Neural cell (in vitro differentiated cells): ENCODE results near the gene KLHL42.

Experiments used
- EP300 ChIP-seq: fragments of 450-650 bp; conservative IDR thresholded peaks from 2 replicates; pipeline ENCODE4 v1.6.1; 2014; ENCODE audit warnings: antibody characterized with exemption, mild to moderate bottlenecking, moderate library complexity; ENCODE audit not compliant: poor library complexity, severe bottlenecking
- EZH2 ChIP-seq: fragments of 200-600, 300-800 bp; shearing (Covaris generic), sonication (generic); IDR thresholded peaks from 2 replicates; pipeline ENCODE4 v1.6.1; 2014; ENCODE audit warnings: antibody characterized with exemption, low read length, borderline replicate concordance, mild to moderate bottlenecking; ENCODE audit not compliant: insufficient read depth, poor library complexity, severe bottlenecking
- POLR2AphosphoS5 ChIP-seq: IDR thresholded peaks from 2 replicates; pipeline ENCODE4 v1.6.1; 2012
- RAD21 ChIP-seq: fragments of 450-650 bp; conservative IDR thresholded peaks from 2 replicates; pipeline ENCODE4 v1.6.1; 2014; ENCODE audit warnings: antibody characterized with exemption, mild to moderate bottlenecking, moderate library complexity
- SMC3 ChIP-seq: fragments of 450-650 bp; conservative IDR thresholded peaks from 2 replicates; pipeline ENCODE4 v1.6.1; 2014; ENCODE audit warnings: antibody characterized with exemption, mild to moderate bottlenecking, moderate library complexity; ENCODE audit not compliant: poor library complexity
- TAF1 ChIP-seq: IDR thresholded peaks from 2 replicates; pipeline ENCODE4 v1.6.1; 2012; ENCODE audit warnings: low read depth
- TF ChIP-seq, protein P1 (sequence below): fragments of 450-650 bp; IDR thresholded peaks from 2 replicates; pipeline ENCODE4 v1.5.1; 2014; ENCODE audit warnings: antibody characterized with exemption, mild to moderate bottlenecking, moderate library complexity; ENCODE audit not compliant: poor library complexity, severe bottlenecking
- TF ChIP-seq, protein P2 (sequence below): IDR thresholded peaks from 2 replicates; pipeline ENCODE4 v1.6.1; 2012; ENCODE audit warnings: borderline replicate concordance

DNA sequence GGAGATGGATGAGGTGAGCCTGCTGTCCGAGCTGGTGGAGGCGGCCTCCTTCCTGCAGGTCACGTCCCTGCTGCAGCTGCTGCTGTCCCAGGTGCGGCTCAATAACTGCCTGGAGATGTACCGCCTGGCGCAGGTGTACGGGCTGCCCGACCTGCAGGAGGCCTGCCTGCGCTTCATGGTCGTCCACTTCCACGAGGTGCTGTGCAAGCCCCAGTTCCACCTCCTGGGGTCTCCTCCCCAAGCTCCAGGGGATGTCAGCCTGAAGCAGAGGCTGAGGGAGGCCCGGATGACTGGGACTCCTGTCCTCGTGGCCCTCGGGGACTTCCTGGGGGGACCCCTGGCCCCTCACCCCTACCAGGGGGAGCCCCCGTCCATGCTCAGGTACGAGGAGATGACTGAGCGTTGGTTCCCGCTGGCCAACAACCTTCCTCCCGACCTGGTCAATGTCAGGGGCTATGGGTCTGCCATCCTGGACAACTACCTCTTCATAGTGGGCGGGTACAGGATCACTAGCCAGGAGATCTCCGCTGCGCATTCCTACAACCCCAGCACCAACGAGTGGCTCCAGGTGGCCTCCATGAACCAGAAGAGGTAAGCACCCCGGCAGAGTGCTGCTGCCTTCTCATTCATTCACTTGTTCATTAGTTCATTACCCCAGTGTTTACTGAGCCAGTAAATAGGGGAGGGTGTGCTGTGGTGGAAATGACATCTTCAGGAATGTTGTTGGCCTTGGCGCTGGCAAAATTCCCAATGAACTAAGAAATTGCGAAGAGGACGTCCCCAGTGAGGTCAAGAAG is 777 bp downstream of the KLHL42 start:
- TF ChIP-seq, protein P1, sequence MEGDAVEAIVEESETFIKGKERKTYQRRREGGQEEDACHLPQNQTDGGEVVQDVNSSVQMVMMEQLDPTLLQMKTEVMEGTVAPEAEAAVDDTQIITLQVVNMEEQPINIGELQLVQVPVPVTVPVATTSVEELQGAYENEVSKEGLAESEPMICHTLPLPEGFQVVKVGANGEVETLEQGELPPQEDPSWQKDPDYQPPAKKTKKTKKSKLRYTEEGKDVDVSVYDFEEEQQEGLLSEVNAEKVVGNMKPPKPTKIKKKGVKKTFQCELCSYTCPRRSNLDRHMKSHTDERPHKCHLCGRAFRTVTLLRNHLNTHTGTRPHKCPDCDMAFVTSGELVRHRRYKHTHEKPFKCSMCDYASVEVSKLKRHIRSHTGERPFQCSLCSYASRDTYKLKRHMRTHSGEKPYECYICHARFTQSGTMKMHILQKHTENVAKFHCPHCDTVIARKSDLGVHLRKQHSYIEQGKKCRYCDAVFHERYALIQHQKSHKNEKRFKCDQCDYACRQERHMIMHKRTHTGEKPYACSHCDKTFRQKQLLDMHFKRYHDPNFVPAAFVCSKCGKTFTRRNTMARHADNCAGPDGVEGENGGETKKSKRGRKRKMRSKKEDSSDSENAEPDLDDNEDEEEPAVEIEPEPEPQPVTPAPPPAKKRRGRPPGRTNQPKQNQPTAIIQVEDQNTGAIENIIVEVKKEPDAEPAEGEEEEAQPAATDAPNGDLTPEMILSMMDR = no peak
- TF ChIP-seq POLR2AphosphoS5 = peak; percentile 21
- TF ChIP-seq EP300 = no peak
- peak; percentile 31 for TF ChIP-seq TAF1
- no peak for TF ChIP-seq EZH2
- TF ChIP-seq, protein P2, sequence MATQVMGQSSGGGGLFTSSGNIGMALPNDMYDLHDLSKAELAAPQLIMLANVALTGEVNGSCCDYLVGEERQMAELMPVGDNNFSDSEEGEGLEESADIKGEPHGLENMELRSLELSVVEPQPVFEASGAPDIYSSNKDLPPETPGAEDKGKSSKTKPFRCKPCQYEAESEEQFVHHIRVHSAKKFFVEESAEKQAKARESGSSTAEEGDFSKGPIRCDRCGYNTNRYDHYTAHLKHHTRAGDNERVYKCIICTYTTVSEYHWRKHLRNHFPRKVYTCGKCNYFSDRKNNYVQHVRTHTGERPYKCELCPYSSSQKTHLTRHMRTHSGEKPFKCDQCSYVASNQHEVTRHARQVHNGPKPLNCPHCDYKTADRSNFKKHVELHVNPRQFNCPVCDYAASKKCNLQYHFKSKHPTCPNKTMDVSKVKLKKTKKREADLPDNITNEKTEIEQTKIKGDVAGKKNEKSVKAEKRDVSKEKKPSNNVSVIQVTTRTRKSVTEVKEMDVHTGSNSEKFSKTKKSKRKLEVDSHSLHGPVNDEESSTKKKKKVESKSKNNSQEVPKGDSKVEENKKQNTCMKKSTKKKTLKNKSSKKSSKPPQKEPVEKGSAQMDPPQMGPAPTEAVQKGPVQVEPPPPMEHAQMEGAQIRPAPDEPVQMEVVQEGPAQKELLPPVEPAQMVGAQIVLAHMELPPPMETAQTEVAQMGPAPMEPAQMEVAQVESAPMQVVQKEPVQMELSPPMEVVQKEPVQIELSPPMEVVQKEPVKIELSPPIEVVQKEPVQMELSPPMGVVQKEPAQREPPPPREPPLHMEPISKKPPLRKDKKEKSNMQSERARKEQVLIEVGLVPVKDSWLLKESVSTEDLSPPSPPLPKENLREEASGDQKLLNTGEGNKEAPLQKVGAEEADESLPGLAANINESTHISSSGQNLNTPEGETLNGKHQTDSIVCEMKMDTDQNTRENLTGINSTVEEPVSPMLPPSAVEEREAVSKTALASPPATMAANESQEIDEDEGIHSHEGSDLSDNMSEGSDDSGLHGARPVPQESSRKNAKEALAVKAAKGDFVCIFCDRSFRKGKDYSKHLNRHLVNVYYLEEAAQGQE = peak; percentile 56
- no peak for TF ChIP-seq RAD21
- no peak for TF ChIP-seq SMC3
